CD4-positive, alpha-beta memory T cell (primary cell): Measurements from ENCODE around the gene FN1. TPM values are rescaled to one million over a fixed set of nuclear protein-coding genes. Genes with fewer than 3 reads are reported as not detected.
"Not testable (repeated sequence)": the region's sequence is repeated elsewhere in the genome, so short reads cannot be mapped to it uniquely, and the experiment has no call there.

Source experiments
- CTCF ChIA-PET: fragments of 350-600 bp; sonication (Branson Sonifier 250); formaldehyde crosslinking; loops from one replicate; lab custom pipeline; 2021; ENCODE audit warnings: inconsistent platforms; ENCODE audit not compliant: partially characterized antibody; lab: Charles Lee
- POLR2A ChIA-PET: fragments of 350-600 bp; sonication (Branson Sonifier 250); formaldehyde crosslinking; loops from one replicate; lab custom pipeline; 2021; ENCODE audit not compliant: partially characterized antibody; lab: Charles Lee
- DNase-seq, 5 donors: peaks; one replicate each; pipeline versions ENCODE4 v3.0.0 to v3.0.0-alpha.2; 2020 to 2022; ENCODE audit warnings: mixed read lengths in 1 of 5
- H3K27ac ChIP-seq: one replicate; pipeline ENCODE4 v1.7.0; 2013; ENCODE audit warnings: low read depth, low read length
- H3K27me3 ChIP-seq: 2 replicates; pipeline ENCODE4 v1.7.0; 2013; ENCODE audit warnings: mild to moderate bottlenecking, low read length, moderate library complexity; ENCODE audit not compliant: insufficient read depth
- H3K36me3 ChIP-seq: 2 replicates; pipeline ENCODE4 v1.7.0; 2013; ENCODE audit warnings: mild to moderate bottlenecking, low read length, moderate library complexity; ENCODE audit not compliant: insufficient read depth
- H3K4me1 ChIP-seq: 2 replicates; pipeline ENCODE4 v1.7.0; 2013; ENCODE audit warnings: mild to moderate bottlenecking, low read length, moderate library complexity; ENCODE audit not compliant: insufficient read depth
- H3K4me3 ChIP-seq, 2 donors: one replicate each; pipeline ENCODE4 v1.7.0; 2013; ENCODE audit warnings: low read length in 2 of 2, mild to moderate bottlenecking in 1 of 2
- H3K9me3 ChIP-seq, 2 donors: one replicate each; pipeline ENCODE4 v1.7.0; 2013; ENCODE audit warnings: low read length in 2 of 2, control low read depth in 1 of 2; ENCODE audit not compliant: control insufficient read depth in 1 of 2
- H3K27ac Mint-ChIP-seq, 7 donors: one replicate each; pipeline ENCODE4 v1.8.0; 2020 to 2021; ENCODE audit warnings: mixed read lengths in 7 of 7, mild to moderate bottlenecking in 6 of 7, inconsistent platforms in 3 of 7, moderate library complexity in 3 of 7
- H3K27me3 Mint-ChIP-seq, 2 donors: one replicate each; pipeline ENCODE4 v1.8.0; 2020 to 2021; ENCODE audit warnings: mixed read lengths in 2 of 2
- H3K36me3 Mint-ChIP-seq, 2 donors: one replicate each; pipeline ENCODE4 v1.8.0; 2020 to 2021; ENCODE audit warnings: mixed read lengths in 2 of 2, inconsistent platforms in 1 of 2, mild to moderate bottlenecking in 1 of 2
- H3K4me1 Mint-ChIP-seq, 4 donors: one replicate each; pipeline ENCODE4 v1.8.0; 2020 to 2021; ENCODE audit warnings: mixed read lengths in 4 of 4, mild to moderate bottlenecking in 1 of 4
- H3K4me3 Mint-ChIP-seq, 8 donors: one replicate each; pipeline ENCODE4 v1.8.0; 2020 to 2021; ENCODE audit warnings: mixed read lengths in 8 of 8, mild to moderate bottlenecking in 7 of 8, moderate library complexity in 6 of 8, inconsistent platforms in 3 of 8
- H3K9me3 Mint-ChIP-seq, 8 donors: one replicate each; pipeline ENCODE4 v1.8.0; 2020 to 2021; ENCODE audit warnings: mixed read lengths in 8 of 8, mild to moderate bottlenecking in 5 of 8, inconsistent platforms in 3 of 8, moderate library complexity in 1 of 8
- intact Hi-C: fragments of 100-400 bp; cut with micrococcal nuclease; formaldehyde crosslinking; loops from one replicate; pipeline ENCODE4 v1.15.1; 2023
- polyA plus RNA-seq, 2 donors: library from polyadenylated mRNA; unstranded; fragments of 300-500 nt; fragmentation: Illumina TruSeq; gene quantifications; one replicate each; pipeline ENCODE4 v1.2.3, GENCODE V29; 2021
- total RNA-seq, 2 experiments: library from RNA; stranded (reverse); gene quantifications; one replicate each; pipeline ENCODE4 v1.2.3, GENCODE V29; 2021

Gene FN1
- total and polyA plus RNA-seq, 4 experiments from 2014 or later = 0.38 to 1.2 TPM; not detected in 2

- H3K27me3 Mint-ChIP-seq = peaks cover 12 to 17% of the 10 kb centered on the region in 2 donors
- H3K4me1 ChIP-seq, H3K9me3 Mint-ChIP-seq, H3K4me1 Mint-ChIP-seq, H3K27ac Mint-ChIP-seq, H3K27me3 ChIP-seq, DNase-seq, intact Hi-C loops, H3K4me3 Mint-ChIP-seq, POLR2A ChIA-PET, H3K27ac ChIP-seq, H3K36me3 ChIP-seq, H3K4me3 ChIP-seq, H3K9me3 ChIP-seq, H3K36me3 Mint-ChIP-seq: not testable (repeated sequence)
- CTCF ChIA-PET = interaction anchor here (0.9 kb wide), 1 partner anchor 9 kb away, joined by 3 read pairs; no protein-coding TSS in a partner anchor
Observed at GRCh38 chr2:215410181-215410931, 25.5 kb downstream of the FN1 start.

GRCh38 chr2:215409331-215410127, 26.3 kb downstream of the FN1 start:
- H3K4me3 ChIP-seq = no peak overlapping the region
- Mint-ChIP-seq H3K27ac (no peak overlapping the region), H3K27me3 (peaks cover 12 to 16% of the 10 kb centered on the region in 2 donors), H3K9me3 (peaks cover 0 to 3% (median 0%) of the 10 kb centered on the region in 8 donors), H3K4me3 (no peak overlapping the region), H3K36me3 (no peaks in the 10 kb centered on the region), H3K4me1 (no peaks in the 10 kb centered on the region)
- no peak overlapping the region for H3K27ac ChIP-seq
- ChIA-PET POLR2A (no interaction called here), CTCF (no interaction called here)
- H3K36me3 ChIP-seq = no peaks in the 10 kb centered on the region
- H3K27me3 ChIP-seq = no peaks in the 10 kb centered on the region
- H3K9me3 ChIP-seq = no peaks in the 10 kb centered on the region
- no peak for DNase-seq
- no peaks in the 10 kb centered on the region for H3K4me1 ChIP-seq
- intact Hi-C loops = no loop called here

GRCh38 chr2:215408441-215408840, 27.4 kb downstream of the FN1 start:
- CTCF ChIA-PET, POLR2A ChIA-PET, H3K36me3 Mint-ChIP-seq, DNase-seq, intact Hi-C loops, H3K4me3 ChIP-seq, H3K9me3 Mint-ChIP-seq, H3K27me3 ChIP-seq, H3K36me3 ChIP-seq, H3K4me1 Mint-ChIP-seq, H3K27ac ChIP-seq, H3K9me3 ChIP-seq, H3K27ac Mint-ChIP-seq, H3K4me1 ChIP-seq, H3K4me3 Mint-ChIP-seq: not testable (repeated sequence)
- H3K27me3 Mint-ChIP-seq = peaks cover 9 to 13% of the 10 kb centered on the region in 2 donors

- Mint-ChIP-seq H3K4me1 (no peaks in the 10 kb centered on the region), H3K4me3 (no peak overlapping the region), H3K27ac (no peak overlapping the region), H3K36me3 (no peaks in the 10 kb centered on the region), H3K9me3 (peaks cover 0 to 1% (median 0%) of the 10 kb centered on the region in 8 donors), H3K27me3 (peaks cover 7 to 10% of the 10 kb centered on the region in 2 donors)
- no peak overlapping the region for H3K4me3 ChIP-seq
- POLR2A ChIA-PET = no interaction called here
- H3K27me3 ChIP-seq = no peaks in the 10 kb centered on the region
- H3K27ac ChIP-seq = no peak overlapping the region
- no peaks in the 10 kb centered on the region for H3K9me3 ChIP-seq
- CTCF ChIA-PET = no interaction called here
- no peak for DNase-seq
- H3K4me1 ChIP-seq = no peaks in the 10 kb centered on the region
- no peaks in the 10 kb centered on the region for H3K36me3 ChIP-seq
- intact Hi-C loops = no loop called here
Observed at GRCh38 chr2:215407590-215408264, 28.1 kb downstream of the FN1 start.

- H3K9me3 Mint-ChIP-seq = no peaks in the 10 kb centered on the region
- Histone ChIP-seq H3K27me3 (no peaks in the 10 kb centered on the region), H3K27ac (no peak overlapping the region), H3K4me1 (no peaks in the 10 kb centered on the region), H3K36me3 (no peaks in the 10 kb centered on the region), H3K9me3 (no peaks in the 10 kb centered on the region), H3K4me3 (no peak overlapping the region)
- H3K4me3 Mint-ChIP-seq = no peak overlapping the region
- ChIA-PET POLR2A (no interaction called here), CTCF (no interaction called here)
- no peak overlapping the region for H3K27ac Mint-ChIP-seq
- peaks cover 6 to 9% of the 10 kb centered on the region in 2 donors for H3K27me3 Mint-ChIP-seq
- no peaks in the 10 kb centered on the region for H3K4me1 Mint-ChIP-seq
- intact Hi-C loops = no loop called here
- H3K36me3 Mint-ChIP-seq = no peaks in the 10 kb centered on the region
- DNase-seq = no peak
Observed at GRCh38 chr2:215407061-215407460, 28.8 kb downstream of the FN1 start.

GRCh38 chr2:215405722-215406581, 29.9 kb downstream of the FN1 start:
- ChIA-PET CTCF (no interaction called here), POLR2A (no interaction called here)
- DNase-seq = no peak
- Histone ChIP-seq H3K4me3 (no peak overlapping the region), H3K27ac (no peak overlapping the region), H3K27me3 (no peaks in the 10 kb centered on the region), H3K4me1 (no peaks in the 10 kb centered on the region), H3K36me3 (no peaks in the 10 kb centered on the region), H3K9me3 (no peaks in the 10 kb centered on the region)
- intact Hi-C loops = no loop called here
- Mint-ChIP-seq H3K36me3 (no peaks in the 10 kb centered on the region), H3K27me3 (peaks cover 6 to 9% of the 10 kb centered on the region in 2 donors), H3K27ac (no peak overlapping the region), H3K4me3 (no peak overlapping the region), H3K4me1 (no peaks in the 10 kb centered on the region), H3K9me3 (no peaks in the 10 kb centered on the region)
